ENCODE measurements around the gene SGSM1. TPM values are rescaled to one million over a fixed set of nuclear protein-coding genes. Genes with fewer than 3 reads are reported as not detected.

Gene SGSM1
- total RNA-seq, 2 donors from 2014 or later: 0.70 to 3.0 TPM

GRCh38 chr22:24964441-24964840, 158.4 kb downstream of the SGSM1 start:
- Mint-ChIP-seq H3K27me3 (peaks cover 7% of the 10 kb centered on the region), H3K27ac (no peak overlapping the region), H3K4me1 (no peaks in the 10 kb centered on the region), H3K4me3 (no peak overlapping the region), H3K36me3 (ENCODE audit: low read depth) (no peaks in the 10 kb centered on the region)
- no peaks in the 10 kb centered on the region for H3K9me3 ChIP-seq (ENCODE audit: control insufficient read depth, low read length, poor library complexity, severe bottlenecking)
- no peak for ATAC-seq
- no peak for DNase-seq

- no peak for ATAC-seq
- DNase-seq: no peak
- Mint-ChIP-seq H3K27me3 (peaks cover 7% of the 10 kb centered on the region), H3K36me3 (ENCODE audit: low read depth) (no peaks in the 10 kb centered on the region), H3K4me3 (no peak overlapping the region), H3K4me1 (no peaks in the 10 kb centered on the region), H3K27ac (no peak overlapping the region)
- no peaks in the 10 kb centered on the region for H3K9me3 ChIP-seq (ENCODE audit: control insufficient read depth, low read length, poor library complexity, severe bottlenecking)
These were observed 160.0 kb downstream of the SGSM1 start for GRCh38 chr22:24965822-24966626.

DNA sequence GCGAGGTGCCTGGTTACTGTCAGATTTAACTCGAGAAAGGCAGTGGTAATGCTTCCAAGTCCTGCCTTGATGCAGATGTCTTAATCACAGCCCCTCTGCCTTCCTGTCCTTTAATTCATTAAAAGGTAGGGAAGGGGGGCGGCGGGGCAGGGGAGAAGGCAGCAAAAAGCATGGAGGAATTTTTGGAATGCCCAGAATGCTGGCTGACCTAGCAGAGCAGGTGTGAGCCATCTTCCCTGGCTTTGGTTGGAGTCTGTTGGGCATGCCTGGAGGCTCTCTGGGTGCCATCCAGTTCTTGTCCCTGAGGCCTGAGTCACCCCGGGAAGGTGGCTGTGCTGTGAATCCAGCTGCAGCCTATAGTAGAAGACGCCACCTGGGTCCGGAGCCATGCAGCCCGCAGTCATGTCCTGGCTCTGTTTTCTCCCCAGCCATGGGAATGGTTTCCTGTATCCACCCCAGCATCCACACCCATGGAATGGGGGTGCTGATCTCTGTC, 162.1 kb downstream of the SGSM1 start:
- H3K4me1 Mint-ChIP-seq: no peaks in the 10 kb centered on the region
- H3K27me3 Mint-ChIP-seq: no peaks in the 10 kb centered on the region
- no peaks in the 10 kb centered on the region for H3K9me3 ChIP-seq (ENCODE audit: control insufficient read depth, low read length, poor library complexity, severe bottlenecking)
- H3K36me3 Mint-ChIP-seq (ENCODE audit: low read depth): no peaks in the 10 kb centered on the region
- H3K27ac Mint-ChIP-seq: no peak overlapping the region
- no peak for DNase-seq
- no peak overlapping the region for H3K4me3 Mint-ChIP-seq
- no peak for ATAC-seq

GRCh38 chr22:24969560-24970301, 163.7 kb downstream of the SGSM1 start:
- ATAC-seq (no peak), DNase-seq (no peak)
- H3K9me3 ChIP-seq (ENCODE audit: control insufficient read depth, low read length, poor library complexity, severe bottlenecking): no peaks in the 10 kb centered on the region
- H3K36me3 Mint-ChIP-seq (ENCODE audit: low read depth): no peaks in the 10 kb centered on the region
- no peak overlapping the region for H3K4me3 Mint-ChIP-seq
- H3K4me1 Mint-ChIP-seq: no peaks in the 10 kb centered on the region
- H3K27me3 Mint-ChIP-seq: no peaks in the 10 kb centered on the region
- H3K27ac Mint-ChIP-seq: no peak overlapping the region

- no peak for DNase-seq
These were observed 166.4 kb downstream of the SGSM1 start for GRCh38 chr22:24972369-24972768.

DNA sequence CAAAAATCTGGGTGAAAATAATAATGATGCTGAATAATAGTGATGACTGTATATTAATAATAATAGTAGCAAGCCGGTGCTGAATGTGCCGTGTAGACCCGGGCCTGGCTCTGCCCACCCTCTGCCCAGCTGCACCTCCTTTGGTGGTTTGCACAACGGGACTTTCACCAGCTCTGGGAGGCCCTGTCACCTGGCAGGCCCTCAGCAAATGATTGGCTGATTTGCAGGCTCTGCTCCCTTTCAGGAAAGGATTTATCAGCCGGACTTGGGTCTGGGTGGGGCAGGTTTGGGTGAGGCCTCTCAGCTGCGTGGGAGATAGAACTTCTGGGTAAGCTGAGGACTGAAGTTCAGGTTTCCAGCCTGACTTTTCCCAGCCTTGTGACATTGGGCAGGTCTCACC, 167.9 kb downstream of the SGSM1 start:
- H3K4me1 Mint-ChIP-seq: no peaks in the 10 kb centered on the region
- H3K27me3 Mint-ChIP-seq: no peaks in the 10 kb centered on the region
- H3K36me3 Mint-ChIP-seq (ENCODE audit: low read depth): no peaks in the 10 kb centered on the region
- ATAC-seq (no peak), DNase-seq (no peak)
- H3K4me3 Mint-ChIP-seq: no peak overlapping the region
- H3K27ac Mint-ChIP-seq: no peak overlapping the region
- H3K9me3 ChIP-seq (ENCODE audit: control insufficient read depth, low read length, poor library complexity, severe bottlenecking): no peaks in the 10 kb centered on the region

More at GRCh38 chr22:24972369-24972768, 166.4 kb downstream of the SGSM1 start:
- H3K27ac Mint-ChIP-seq: no peak overlapping the region
- H3K36me3 Mint-ChIP-seq (ENCODE audit: low read depth): no peaks in the 10 kb centered on the region
- H3K4me3 Mint-ChIP-seq: no peak overlapping the region
- H3K4me1 Mint-ChIP-seq: no peaks in the 10 kb centered on the region
- no peaks in the 10 kb centered on the region for H3K9me3 ChIP-seq (ENCODE audit: control insufficient read depth, low read length, poor library complexity, severe bottlenecking)
- no peak for ATAC-seq
- H3K27me3 Mint-ChIP-seq: no peaks in the 10 kb centered on the region

DNA sequence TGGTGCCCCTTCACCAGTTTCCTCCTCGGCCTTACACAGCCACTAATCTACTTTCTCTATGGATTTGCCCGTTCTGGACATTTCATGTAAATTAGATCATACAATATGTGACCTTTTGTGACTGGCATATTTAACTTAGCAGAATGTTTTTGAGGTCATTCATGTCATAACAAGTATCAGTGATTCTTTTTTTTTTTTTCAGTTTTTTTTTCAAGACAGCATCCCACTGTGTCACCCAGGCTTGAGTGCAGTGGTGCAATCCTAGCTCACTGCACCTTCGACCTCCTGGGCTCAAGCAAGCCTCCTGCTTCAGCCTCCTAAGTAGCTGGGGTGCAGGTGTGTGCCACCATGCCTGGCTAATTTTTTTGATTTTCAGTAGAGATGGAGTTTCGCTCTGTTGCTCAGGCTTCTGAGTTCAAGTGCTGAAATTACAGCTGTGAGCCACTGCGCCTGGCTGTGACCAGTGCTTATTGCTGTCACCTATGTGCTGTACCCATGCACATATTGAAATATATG, 169.2 kb downstream of the SGSM1 start:
- H3K4me3 Mint-ChIP-seq: no peak overlapping the region
- DNase-seq: no peak
- no peaks in the 10 kb centered on the region for H3K4me1 Mint-ChIP-seq
- no peaks in the 10 kb centered on the region for H3K9me3 ChIP-seq (ENCODE audit: control insufficient read depth, low read length, poor library complexity, severe bottlenecking)
- H3K27me3 Mint-ChIP-seq: no peaks in the 10 kb centered on the region
- H3K36me3 Mint-ChIP-seq (ENCODE audit: low read depth): no peaks in the 10 kb centered on the region
- peak overlapping the region; percentile 69 for H3K27ac Mint-ChIP-seq
- no peak for ATAC-seq

DNA sequence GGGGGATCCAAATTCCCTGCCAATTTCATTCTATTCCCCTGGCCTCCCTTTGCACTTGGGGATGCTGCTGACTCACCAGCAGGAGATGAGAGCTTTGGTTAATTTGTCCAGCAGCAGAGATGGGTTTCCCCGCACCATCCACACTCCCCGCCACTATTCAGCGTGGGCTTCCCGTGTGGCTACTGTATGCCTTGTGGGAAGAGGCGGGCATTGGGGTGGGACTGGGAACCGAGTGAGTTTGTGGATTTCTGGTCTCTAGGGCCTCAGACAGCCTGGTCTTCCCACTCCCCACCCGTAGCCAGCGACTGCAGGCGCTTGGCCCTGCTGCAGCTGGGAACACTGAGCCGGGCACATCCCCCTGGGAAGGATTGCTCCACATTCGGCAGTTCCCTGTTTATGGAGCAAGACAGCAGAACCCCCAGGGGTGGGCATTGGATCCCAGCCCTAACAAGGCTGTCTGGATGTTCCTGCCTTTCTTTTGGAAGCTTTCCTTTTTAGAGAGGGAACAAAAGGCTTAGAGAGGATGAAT, 169.9 kb downstream of the SGSM1 start:
- Mint-ChIP-seq H3K36me3 (ENCODE audit: low read depth) (no peaks in the 10 kb centered on the region), H3K4me3 (no peak overlapping the region), H3K27ac (no peak overlapping the region), H3K27me3 (no peaks in the 10 kb centered on the region), H3K4me1 (no peaks in the 10 kb centered on the region)
- H3K9me3 ChIP-seq (ENCODE audit: control insufficient read depth, low read length, poor library complexity, severe bottlenecking): no peaks in the 10 kb centered on the region
- no peak for DNase-seq
- no peak for ATAC-seq

DNA sequence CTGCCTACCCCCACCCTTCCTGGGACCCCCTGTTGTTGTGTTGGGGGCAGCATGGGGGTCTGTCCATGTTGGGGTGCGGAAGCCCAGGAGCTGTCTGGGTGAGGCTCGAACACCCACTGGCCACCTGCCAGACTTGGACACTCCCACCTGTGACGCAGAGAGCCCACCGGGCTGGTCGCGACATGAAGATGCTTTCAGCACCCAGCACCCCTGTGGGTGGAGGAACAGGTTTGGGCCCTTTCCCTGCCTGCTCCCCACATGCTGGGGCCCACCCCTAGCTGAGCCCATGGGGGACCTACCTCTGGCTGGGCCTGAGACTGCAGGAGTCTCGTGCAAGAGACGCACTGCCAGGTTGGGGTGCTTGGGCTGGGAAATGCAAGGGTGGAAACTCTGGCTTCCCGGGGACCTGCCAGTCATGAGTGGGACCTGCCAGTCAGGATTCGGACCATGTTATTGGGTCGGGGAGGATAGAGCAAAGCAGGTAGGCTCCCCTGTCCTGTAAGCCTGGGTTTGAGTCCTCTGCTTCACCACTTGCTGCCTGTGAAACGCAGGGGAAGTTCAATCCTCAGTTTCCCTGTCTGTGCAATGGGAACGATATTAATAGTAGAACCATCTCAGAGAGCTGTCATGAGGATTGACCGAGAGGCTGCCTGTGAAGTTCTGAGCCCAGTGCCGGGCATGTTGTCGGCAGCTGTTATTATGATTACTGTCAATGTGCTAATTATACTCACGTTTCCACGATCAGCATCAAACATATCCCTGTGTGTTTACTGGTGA, 170.6 kb downstream of the SGSM1 start:
- H3K36me3 Mint-ChIP-seq (ENCODE audit: low read depth): no peaks in the 10 kb centered on the region
- H3K4me1 Mint-ChIP-seq: no peaks in the 10 kb centered on the region
- H3K9me3 ChIP-seq (ENCODE audit: control insufficient read depth, low read length, poor library complexity, severe bottlenecking): no peaks in the 10 kb centered on the region
- no peaks in the 10 kb centered on the region for H3K27me3 Mint-ChIP-seq
- H3K4me3 Mint-ChIP-seq: no peak overlapping the region
- ATAC-seq (no peak), DNase-seq (no peak)
- H3K27ac Mint-ChIP-seq: peak overlapping the region; percentile 14

Other genes with a start within 250 kb of the SGSM1 start
- gene LRRC75B, start 213.1 kb upstream of the SGSM1 start, total RNA-seq: under 1 TPM in 1 of 2 donors, not detected in 1; 0.40 TPM
- gene GGT1, start 203.0 kb upstream of the SGSM1 start, total RNA-seq: 10 to 100 TPM; 20.1 to 54.3 TPM
- not detected for gene PIWIL3, start 31.5 kb upstream of the SGSM1 start, total RNA-seq
- not detected for gene LHFPL7, start 140.5 kb downstream of the SGSM1 start, total RNA-seq
- 1 to 10 TPM; 1.4 to 3.2 TPM for gene KIAA1671, start 146.5 kb downstream of the SGSM1 start, total RNA-seq